Head of caudate nucleus (tissue), 42 donors: ENCODE measurements around the gene ACOT13.
"Not testable (repeated sequence)": the region's sequence is repeated elsewhere in the genome, so short reads cannot be mapped to it uniquely, and the experiment has no call there.

Experiments
- DNase-seq, 42 donors: peaks; one replicate each; pipeline versions ENCODE4 v3.0.0 to v3.0.0-alpha.2; 2020 to 2021; ENCODE audit warnings: mixed read lengths in 7 of 42
- intact Hi-C: fragments of 100-400 bp; cut with DNase I; formaldehyde crosslinking; loops from one replicate; pipeline ENCODE4 v1.15.0; 2022

Gene ACOT13

DNA sequence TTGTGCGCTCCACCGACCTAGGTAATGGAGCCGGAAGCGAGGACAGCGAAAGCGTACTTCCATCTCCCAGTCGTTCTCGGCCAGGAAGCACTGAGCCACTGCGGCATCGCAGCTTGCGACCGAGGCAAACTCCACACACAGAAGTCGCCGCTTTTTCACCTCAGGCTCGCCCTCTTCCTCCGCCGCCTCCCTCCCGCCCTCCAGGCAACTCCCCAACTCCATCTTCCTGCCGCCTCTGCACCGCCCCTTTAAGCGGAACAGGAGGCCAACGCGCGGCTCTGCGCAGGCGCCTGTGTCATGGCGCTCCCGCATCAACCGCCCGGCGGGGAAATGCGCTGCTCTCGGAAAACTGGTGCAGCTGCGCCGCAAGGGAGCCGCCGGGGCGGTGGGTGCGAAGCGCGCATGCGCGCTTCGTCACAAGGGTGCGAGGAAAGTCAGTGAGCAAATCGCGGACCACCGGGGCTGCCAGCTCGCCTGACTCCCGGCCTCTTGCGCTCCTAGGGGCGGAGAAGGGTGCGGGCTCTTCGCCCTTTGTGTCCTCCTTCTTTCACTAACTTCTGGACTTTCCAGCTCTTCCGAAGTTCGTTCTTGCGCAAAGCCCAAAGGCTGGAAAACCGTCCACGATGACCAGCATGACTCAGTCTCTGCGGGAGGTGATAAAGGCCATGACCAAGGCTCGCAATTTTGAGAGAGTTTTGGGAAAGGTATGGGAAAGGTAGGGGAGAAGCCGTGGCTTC is at the start of gene ACOT13, which contains the start of gene TDP2:
ACOT13 (plus strand) TSS at position 437 of the 737 bp plus-strand sequence; CDS start at position 624, 187 bp downstream.
TDP2 (minus strand) TSS at position 259 of the 737 bp plus-strand sequence; CDS start at position 222, 37 bp downstream.
- intact Hi-C loops, result loop anchor here (2.0 kb wide), 1 partner anchor 54 kb away; no protein-coding TSS in a partner anchor
- DNase-seq, result peak; percentile 83 to 98 (median 94)

DNA sequence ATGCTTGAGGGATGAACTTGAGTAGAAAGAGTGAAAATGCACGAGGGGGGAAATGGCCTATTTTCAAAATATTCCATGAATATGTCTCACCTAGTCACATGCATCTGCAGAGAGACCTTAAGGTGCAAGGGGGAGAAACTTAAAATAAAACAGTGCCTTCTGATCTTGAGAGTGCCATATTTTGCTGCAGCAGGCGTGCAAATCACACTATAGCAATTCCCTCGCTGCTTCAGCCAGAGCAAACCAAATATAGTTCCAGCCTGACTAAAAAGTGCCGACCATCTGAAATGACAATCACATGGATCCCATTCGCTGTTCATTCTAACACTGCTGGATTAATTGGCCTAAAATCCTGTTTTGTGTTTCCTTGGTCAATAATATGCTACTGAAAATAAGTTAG is 47.2 kb upstream of the ACOT13 start:
- DNase-seq, result no peak
- intact Hi-C loops, result no loop called here

DNA sequence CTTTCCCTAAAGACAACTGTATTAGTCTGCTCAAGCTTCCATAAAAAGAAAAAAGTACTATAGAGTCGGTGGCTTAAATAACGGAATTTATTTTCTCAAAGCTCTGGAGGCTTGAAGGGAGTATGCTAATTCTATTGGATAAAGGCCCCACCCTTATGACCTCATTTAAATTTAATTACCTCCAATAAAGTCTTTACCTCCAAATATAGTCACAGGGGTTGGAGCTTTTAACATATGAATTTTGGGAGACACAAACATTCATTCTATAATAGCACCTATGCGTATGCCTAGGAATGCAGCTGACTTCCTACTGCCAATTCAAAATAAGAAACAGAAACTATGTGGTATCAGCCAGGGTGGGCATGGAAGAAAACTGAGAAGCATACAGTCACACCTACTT is 46.2 kb upstream of the ACOT13 start:
- no peak for DNase-seq
- intact Hi-C loops, result no loop called here

GRCh38 chr6:24621626-24622289 is 45.1 kb upstream of the ACOT13 start:
- intact Hi-C loops, result no loop called here
- DNase-seq, result no peak

DNA sequence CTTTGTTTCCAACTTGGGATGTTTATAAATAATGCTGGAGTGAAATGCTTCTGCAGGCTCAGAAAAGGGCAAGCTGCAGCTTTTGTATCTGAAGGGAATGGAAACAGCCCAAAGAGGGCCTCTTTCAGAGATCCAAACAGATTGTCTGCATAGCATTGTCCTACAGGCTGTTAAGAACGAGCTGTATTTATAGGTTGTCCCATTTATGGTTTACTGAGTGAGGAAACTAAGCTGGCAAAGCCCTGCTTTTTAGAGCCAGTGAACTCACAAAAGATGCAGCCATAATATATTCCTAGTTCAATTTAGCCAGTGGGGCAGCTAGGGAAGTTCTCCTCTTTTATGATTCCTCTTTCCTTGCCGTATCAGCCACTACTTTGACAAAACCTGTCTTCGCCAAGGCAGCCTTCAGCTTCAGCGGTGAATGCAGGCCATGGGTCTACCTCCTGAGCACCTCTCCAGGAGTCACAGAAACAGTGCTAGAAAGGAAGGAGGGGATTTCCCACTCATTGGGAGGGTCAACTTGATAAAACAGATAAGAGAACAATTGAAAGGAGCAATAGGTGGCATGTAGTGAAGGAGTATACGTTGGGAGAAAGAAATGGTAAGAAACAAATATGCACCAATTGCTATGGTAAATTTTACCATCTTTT is 35.9 kb upstream of the ACOT13 start:
- intact Hi-C loops, result no loop called here
- DNase-seq, result no peak

- intact Hi-C loops, result no loop called here
- DNase-seq, result no peak
Measured at GRCh38 chr6:24631671-24632070, 35.2 kb upstream of the ACOT13 start.

DNA sequence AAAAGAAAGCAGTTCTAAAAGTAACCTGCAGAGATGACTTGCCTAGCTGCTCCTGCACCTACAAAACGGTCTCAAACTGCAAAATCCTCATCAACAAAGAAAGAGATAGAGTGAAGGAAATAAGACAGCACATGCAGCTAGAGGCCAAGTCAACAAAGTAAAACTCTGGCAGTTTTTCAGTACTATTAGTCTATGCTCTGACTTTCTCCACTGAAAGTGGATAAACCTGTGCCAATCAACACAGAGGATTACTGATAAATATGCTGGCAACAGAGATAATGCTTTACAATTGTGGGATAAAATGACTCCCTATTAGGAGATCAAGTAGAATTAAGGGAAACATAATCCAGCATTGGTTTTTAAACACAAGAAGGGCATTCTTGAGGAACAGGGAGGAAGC is 34.3 kb upstream of the ACOT13 start:
- intact Hi-C loops, result no loop called here
- no peak for DNase-seq

- DNase-seq, result no peak
- intact Hi-C loops, result no loop called here
Measured at GRCh38 chr6:24636681-24637080, 30.2 kb upstream of the ACOT13 start.

GRCh38 chr6:24640166-24640565 is 26.7 kb upstream of the ACOT13 start:
- intact Hi-C loops, result no loop called here
- DNase-seq, result no peak

DNA sequence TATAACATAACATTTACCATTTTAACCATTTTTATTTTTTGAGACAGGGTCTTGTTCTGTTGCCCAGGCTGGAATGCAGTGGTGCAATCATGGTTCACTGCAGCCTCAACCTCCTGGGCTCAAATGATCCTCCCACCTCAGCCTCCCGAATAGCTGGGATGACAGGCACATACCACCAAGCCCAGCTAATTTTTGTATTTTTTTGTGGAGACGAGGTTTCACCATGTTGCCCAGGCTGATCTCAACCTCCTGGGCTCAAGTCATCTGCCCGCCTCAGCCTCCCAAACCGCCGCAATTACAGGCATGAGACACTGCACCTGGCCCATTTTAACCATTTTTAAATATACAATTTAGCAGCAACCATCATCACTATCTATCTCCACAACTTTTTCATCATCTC is 26.2 kb upstream of the ACOT13 start:
- DNase-seq, intact Hi-C loops: not testable (repeated sequence)

- no peak for DNase-seq
- intact Hi-C loops, result no loop called here
Measured at GRCh38 chr6:24642061-24642460, 24.8 kb upstream of the ACOT13 start.

DNA sequence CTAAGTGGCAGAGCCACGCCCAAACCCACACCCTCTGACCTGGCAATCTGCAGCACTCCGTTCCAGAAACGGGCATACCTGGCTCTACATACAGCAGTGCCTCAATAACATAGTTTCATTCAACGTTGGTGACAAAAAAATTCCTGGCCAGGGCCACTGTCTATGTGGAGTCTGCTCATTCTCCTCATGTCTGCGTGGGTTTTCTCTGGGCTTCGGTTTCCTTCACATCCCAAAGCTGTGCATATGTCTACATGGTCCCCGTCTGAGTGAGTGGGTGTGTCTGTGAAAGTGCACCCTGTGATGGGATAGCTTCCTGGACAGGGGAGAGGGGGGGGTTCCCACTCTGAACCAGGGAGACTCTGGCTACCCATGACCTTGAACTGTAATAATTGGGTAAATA is 23.0 kb upstream of the ACOT13 start:
- DNase-seq, result no peak
- intact Hi-C loops, result no loop called here

- intact Hi-C loops, result no loop called here
- DNase-seq, result no peak
Measured at GRCh38 chr6:24644377-24644776, 22.5 kb upstream of the ACOT13 start.

DNA sequence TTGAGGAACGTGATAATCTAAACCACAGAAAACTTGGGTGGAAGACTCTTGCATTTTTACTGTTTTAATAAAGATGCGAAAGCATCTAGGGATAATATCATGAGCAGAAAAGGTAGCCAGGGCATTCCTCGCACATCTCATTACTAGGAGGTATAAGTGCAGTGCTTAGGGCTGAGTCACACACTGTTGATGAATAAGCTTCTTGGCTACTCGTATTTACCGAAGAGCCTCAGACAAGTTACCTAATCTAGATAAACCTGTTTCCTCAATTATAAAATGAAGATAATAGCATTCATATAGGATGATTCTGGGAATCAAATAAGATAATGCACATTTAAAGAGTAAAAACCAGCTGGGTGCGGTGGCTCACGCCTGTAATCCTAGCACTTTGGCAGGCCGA is 20.1 kb upstream of the ACOT13 start:
- DNase-seq, result no peak
- intact Hi-C loops, result no loop called here

GRCh38 chr6:24648276-24648675 is 18.6 kb upstream of the ACOT13 start:
- intact Hi-C loops, result no loop called here
- no peak for DNase-seq

DNA sequence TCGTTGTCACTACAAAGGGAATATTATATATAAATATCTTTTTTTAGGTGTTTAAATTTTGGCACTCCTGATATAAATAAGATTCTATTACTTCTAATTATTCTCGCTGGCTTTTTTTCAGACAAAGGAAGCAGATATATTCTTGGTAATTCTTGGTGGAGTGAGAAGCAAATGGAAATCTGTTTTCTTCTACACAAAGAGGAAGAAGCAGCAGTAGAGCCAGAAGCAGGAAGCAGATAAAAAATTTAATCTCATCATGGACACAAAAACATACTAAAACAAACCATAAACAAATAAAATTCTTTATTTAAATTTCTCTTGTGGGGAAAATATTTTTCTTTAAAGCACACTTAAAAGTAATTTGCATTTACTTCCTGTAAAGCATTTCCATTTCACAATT is 17.2 kb upstream of the ACOT13 start:
- no peak for DNase-seq
- intact Hi-C loops, result no loop called here

- DNase-seq, result no peak
- intact Hi-C loops, result no loop called here
Measured at GRCh38 chr6:24650365-24650764, 16.5 kb upstream of the ACOT13 start.

GRCh38 chr6:24655215-24655614 is 11.7 kb upstream of the ACOT13 start:
- intact Hi-C loops, result no loop called here
- DNase-seq, result no peak

GRCh38 chr6:24658573-24659560 is 8.0 kb upstream of the ACOT13 start:
- intact Hi-C loops, result no loop called here
- no peak for DNase-seq
